ENCODE data around the gene FCRLA. TPM values are rescaled to one million over a fixed set of nuclear protein-coding genes. Genes with fewer than 3 reads are reported as not detected.
"Not testable (repeated sequence)": the region's sequence is repeated elsewhere in the genome, so short reads cannot be mapped to it uniquely, and the experiment has no call there.

The FCRLA gene
- total RNA-seq, 1 experiment from 2014 or later, result not detected

DNA sequence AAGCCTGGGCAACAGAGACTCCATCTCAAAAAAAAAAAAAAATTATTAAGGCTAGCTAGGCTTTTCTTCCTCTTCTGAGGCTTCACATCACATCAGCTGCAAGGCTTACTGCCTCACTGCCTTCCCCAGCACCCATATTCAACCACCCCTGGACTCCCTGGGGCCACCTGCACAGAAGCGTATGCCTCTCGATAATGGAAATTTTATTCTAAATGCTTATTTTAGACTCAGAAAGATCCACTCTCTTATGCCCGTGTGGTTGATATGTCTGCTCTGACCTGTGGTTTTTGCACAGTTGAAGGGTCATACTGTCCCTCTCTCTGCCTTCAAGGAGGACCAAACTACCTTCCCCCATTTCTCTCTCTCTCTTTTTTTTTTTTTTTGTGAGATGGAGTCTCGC, 1.5 kb upstream of the FCRLA start:
- no peak for DNase-seq (ENCODE audit: low read depth)

DNA sequence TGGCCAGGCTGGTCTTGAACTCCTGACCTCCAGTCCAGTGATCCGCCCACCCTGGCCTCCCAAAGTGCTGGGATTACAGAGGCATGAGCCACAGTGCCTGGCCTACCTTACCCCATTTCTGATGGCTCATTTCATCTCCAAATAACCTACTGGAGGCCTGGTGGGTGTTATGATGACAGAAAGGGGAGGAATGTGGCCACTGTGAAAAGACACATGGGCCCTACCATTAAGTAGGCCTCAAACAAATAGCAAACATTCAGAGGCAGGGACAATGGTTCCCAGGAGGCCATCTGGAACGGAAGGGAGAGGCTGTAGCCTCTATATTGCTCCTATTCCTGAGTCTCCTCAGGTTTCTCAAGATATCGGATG, 932 bp upstream of the FCRLA start:
- DNase-seq (ENCODE audit: low read depth), result no peak

DNA sequence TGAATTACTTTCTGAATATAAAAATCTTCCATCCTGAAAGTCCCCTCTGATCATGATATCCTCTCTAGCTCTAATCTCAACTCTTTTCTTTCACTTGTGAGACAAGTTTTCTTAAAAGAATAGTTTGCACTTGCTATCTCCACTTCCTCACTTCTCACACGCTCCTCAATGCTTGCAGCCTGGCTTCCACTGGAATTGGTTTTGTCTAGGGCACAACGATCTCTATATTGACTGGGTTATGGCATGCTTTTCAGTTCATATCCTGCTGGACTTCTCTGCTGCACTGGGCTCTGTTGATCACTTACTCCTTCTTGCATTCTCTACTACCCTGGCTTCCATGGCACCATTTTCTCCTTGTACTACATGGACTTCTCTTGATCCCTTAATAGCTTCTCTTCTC, 474 bp downstream of the FCRLA start:
- DNase-seq (ENCODE audit: low read depth), result no peak

DNA sequence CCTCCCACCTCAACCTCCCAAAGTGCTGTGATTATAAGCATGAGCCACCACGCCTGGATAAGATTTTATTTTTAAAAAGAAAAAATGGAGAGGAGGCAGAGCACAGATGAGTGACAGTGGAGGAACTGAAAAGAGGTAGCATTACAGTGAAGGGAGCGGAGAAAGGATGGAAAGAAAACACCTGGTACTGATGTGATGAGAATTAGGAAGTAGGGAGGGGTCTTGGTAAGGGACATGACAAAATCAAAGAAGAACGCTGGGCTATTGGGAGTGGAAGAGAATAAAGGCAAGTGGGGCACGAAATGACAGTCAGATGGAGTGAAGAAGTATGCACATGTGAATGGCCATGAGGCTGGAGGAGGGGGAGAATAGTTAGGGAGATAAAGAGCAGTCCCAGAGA, 2.3 kb downstream of the FCRLA start:
- DNase-seq (ENCODE audit: low read depth), result no peak

DNA sequence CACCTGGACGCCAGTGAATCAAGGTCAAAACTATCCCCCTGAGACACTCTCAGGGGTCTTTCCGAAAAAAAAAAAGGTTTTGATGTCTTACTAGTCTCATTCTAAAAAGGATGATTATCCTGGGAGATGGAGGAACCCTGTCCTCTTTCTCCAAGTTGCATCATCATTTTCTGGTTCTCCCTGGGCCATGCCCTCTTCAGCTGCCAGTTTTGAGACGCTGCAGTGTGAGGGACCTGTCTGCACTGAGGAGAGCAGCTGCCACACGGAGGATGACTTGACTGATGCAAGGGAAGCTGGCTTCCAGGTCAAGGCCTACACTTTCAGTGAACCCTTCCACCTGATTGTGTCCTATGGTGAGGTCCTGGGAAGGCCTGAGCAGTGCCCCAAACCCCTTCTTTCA, 3.5 kb downstream of the FCRLA start:
- no peak for DNase-seq (ENCODE audit: low read depth)

DNA sequence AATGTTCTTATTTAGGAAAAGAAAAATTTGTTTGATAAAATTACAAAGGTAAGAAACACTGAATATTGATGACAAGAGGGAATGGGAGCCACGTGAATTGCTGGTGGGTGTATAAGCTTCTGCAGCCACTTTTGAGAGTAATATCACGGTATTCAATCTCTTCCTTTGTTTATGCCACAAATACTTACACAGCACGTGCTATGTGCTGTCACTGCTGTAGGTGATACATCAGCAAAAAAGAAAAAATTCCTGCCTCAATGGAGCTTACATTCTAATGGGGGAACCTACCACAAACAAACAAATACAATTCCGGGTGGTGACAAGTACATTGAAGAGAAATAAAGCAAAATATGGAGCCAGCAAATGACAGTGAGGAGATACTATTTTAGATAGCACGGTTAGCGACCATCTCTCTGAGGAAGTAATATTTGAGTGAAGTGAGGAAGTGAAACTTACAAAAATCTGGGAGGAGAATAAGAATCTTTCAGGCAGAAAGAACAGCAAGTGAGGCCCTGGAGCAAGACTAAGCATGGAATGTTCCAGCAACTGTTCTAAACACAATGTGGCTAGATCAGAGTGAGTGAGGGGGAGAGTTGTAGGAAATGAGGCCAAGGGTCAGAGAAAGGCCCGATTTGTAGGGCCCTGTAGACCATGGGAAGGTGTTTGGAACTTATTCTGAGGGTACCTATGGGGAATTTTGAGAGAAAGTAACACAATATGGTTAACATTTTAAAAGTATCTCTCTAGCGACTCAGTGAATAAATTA, 11.7 kb downstream of the FCRLA start:
- DNase-seq (ENCODE audit: low read depth), result no peak

DNA sequence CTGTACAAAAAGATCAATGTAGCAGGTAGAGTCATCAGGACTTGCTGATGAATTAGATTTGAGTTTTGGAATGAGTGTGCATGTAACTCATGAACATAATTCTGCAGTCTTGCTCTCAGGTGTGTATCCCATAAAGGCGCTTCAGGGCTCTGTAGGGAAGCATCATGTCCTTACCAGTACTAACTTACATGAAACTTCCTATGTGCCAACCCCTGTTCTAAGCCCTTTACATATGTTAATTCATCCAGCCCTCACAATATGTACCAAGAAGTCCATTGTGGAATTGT, 12.2 kb downstream of the FCRLA start:
- no peak for DNase-seq (ENCODE audit: low read depth)

DNA sequence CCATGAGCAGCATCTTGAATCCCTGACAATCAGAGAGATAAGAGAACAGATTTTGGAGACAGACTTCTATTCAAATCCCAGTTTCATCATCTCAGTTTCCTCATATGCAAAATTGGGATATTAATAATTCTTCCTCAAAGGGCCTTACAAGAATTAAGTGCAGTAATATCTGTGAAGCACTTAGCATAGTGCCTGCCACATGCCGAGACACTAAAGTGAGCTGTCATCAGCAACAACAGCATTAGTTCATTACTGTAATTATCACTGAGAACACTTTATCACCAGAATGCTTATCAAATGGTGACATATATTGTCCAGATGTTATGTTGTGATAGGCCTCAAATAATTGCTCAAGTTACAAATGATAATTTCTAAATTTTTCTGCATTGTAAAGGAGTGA, 13.4 kb downstream of the FCRLA start:
- no peak for DNase-seq (ENCODE audit: low read depth)

DNA sequence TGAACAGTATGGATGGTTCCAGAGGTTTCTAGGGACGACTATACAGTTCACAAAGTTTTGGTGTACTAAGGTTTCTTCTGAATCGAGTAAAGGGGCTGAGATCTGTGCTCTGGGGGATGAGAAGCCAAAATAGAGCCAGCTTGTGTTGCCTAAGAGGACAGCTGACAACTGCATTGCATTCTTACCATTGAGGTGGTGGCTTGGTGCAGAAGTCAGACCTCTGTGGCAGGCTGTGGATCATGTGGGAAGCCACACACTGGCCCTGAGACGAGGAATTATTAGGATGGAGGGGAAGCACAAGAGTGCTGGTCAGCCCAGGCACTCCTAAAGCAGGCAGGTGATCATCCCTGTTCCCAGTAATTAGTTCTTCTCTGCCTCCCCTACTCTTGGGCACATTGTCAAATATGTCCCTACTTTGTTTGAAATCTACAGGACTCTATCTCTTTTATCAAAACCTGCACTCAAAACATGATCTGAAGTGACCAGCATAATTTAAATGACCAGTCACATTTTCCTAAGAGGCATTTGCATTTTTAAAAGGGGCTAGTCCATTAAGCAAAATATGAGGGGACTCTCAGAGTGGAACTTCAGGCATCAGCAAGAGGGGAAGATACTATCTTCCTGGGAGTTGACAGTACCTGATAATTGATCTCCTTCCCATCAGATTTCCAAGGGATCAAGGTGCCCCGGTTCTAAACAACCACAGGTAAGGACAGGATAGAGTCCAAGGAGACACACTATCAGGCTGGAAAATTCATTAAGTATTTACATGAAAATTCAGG, 14.1 kb downstream of the FCRLA start, which contains the start of gene FCRLB:
Gene FCRLB (plus strand): TSS at position 589 of the 782 bp plus-strand sequence. CDS start 1,129 bp downstream, outside the sequence.
- DNase-seq (ENCODE audit: low read depth), result no peak

DNA sequence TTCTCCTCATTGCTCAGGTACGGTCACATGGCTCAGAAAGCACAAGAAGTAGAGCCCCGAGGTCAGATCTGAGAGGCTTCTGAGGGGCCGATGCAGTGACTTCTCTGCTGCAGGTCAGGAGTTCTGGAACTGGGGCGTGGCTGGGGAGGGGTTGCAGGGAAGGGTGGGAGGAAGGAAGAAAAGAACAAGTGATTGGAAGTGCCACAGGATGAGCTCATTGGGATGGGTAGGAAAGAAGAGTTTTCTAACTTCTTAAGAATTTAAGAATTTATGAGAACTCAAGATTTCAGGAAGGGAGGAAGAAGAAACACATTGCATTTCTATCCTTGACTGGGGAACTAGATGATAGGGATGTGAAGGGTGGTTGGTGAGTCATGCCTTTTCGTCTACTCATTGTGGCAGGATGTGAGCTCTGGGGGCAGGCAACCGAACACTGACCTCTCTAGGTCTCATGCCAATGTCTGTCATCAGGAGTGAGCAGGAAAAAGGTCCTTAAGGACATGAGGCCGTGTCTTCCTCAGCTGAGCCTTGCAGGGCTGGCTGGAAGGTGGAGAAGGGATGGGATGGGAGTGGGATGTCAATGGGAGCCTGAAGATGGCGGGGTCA, 14.8 kb downstream of the FCRLA start:
- peak; percentile 85 for DNase-seq (ENCODE audit: low read depth)

DNA sequence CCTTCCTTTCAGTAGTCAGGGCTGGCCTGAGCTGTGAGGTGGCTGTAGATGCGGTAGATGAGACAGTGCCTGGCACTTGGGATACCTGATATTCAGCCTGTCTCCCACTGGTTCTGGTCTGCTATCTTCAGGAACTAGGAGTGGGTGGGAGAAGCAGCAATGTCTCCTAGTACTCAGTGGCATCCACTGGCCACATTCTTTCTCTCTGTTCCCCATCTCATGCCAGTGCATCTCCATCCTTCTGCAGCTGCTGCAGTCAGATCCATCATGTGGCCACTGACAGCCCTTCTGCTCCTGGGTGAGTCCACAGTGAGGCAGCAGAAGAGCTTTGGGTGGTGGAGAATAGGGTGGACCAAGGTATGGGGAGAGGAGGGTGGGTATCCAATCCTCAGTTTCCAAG, 15.4 kb downstream of the FCRLA start:
- DNase-seq (ENCODE audit: low read depth), result no peak

DNA sequence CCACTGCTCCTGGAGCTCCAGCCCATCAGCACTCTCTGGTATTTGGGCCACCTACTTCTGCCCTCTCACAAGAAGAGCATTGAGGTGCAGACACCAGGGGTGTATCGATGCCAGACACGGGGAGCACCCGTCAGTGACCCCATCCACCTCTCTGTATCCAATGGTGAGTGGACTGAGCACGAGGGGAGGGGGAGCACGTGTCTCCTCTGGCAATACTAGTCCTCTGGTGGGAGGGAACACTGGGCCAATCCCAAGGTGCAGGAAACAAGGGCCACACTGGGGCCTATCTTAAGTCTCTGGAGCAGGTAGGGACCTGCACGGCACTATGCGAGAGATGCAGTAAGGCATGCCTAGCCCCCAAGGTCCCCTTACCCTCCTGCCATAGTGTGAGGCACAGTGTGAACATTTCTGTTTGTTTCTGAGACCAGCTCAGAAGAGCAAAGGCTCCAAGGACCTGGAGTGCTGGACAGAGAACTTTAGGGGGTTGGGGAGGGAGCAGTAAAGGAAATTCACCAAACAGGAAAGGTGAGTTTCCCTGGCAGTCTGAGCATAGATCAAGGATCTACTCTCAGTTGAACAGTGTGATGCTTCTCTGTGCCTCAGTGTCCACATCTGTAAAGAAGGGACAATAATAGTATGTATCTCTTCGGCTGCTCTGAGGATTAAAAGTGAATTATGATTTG, 16.6 kb downstream of the FCRLA start:
- DNase-seq (ENCODE audit: low read depth), result no peak

DNA sequence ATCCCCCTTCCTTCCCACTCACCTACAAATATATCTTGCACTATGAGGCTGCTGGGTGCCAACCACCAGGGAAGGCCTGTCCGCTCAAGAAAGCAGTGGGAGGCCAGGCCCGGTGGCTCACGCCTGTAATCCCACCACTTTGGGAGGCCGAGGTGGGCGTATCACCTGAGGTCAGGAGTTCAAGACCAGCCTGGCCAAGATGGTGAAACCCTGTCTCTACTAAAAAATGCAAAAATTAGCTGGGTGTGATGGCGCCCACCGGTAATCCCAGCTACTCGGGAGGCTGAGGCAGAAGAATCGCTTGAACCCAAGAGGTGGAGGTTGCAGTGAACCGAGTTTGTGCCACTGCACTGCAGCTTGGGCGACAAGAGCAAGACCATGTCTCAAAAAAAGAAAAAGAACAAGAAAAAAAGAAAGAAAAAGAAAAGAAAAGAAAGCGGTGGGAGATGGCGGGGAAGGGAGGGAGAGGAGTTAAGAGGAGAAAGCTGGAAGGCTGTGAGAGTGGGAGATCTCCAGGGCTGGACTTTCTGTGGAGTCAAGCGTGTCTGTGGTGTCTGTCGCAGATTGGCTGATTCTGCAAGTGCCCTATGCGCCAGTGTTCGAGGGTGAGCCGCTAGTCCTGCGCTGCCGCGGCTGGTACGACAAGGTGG, 18.4 kb downstream of the FCRLA start:
- not testable (repeated sequence) for DNase-seq (ENCODE audit: low read depth)

DNA sequence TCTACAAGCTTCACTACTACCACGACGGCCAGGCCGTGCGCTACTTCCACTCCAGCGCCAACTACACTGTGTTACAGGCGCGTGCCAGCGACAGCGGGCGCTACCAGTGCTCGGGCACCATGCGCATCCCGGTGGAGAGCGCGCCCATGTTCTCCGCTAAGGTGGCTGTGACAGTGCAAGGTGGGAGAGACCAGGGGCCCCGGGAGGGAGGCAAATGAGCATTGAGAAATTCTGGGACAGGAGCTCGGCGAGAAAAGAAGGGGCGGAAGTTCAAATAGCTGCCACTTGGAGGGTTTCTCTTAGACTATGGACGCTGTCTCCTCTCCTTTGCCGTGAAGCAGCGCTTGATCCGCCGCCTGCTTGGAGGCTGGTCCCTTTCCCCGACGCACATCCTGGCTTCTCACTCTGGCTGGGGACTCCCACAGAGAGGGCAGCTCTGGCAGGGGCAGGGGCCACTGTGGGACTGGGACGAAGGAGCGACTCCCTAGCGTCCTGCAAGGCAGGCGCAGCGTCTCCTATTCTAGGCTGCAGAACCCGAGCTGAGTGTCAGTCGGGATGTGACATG, 19.0 kb downstream of the FCRLA start:
- peak; percentile 36 for DNase-seq (ENCODE audit: low read depth)

DNA sequence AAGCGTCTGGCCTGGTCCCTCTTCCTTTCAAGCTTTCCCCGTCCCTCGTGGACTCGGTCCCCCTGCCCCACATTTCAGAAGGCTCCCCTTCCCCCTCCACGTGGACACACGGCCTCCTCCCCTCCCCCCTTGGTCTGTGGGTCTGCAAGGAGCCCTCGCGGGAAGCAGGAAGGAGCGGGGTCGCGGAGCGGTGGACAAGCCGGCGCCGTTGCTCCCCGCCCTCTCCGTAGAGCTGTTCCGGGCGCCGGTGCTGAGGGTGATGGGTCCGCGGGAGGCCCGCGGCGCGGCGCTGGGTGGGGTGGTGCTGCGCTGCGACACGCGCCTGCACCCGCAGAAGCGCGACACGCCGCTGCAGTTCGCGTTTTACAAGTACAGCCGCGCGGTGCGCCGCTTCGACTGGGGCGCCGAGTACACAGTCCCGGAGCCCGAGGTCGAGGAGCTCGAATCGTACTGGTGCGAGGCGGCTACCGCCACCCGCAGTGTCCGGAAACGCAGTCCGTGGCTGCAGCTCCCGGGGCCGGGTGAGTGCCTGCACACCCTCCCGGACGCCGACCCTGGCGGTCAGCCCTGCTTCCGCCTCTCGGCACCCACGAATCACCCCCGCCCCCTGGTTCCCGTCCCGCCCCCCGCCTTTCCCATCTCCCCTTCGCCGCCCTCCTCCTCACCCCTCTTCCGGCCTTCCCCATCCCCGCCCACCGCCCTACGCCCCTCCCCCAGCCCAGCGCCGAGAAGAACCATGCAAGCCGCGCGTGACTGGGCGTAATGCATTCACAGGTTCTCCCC, 19.6 kb downstream of the FCRLA start:
- DNase-seq (ENCODE audit: low read depth), result peak; percentile 80

DNA sequence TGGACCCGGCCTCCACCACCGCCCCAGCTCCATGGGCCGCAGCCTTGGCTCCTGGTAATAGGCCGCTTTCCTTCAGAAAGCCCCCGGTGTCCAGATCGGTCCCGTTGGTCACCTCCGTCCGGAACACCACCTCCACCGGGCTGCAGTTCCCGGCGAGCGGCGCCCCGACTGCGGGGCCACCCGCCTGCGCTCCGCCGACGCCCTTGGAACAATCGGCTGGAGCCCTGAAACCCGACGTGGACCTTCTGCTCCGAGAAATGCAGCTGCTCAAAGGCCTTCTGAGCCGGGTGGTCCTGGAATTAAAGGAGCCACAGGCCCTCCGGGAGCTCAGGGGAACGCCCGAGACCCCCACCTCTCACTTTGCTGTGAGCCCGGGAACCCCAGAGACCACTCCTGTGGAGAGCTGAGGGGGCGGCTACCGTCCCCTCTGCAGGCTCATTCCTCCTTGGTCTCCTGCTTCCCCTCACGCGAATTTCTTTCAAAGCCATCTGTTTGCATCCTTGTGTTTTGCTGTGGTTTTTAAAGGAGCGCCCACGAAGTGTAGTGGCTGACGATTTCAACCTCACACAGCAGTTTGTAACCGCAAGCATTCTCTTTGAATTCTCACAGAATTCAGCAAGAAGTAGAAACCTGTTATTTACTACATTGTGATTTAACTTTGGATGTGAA, 20.4 kb downstream of the FCRLA start:
- DNase-seq (ENCODE audit: low read depth), result peak; percentile 81

DNA sequence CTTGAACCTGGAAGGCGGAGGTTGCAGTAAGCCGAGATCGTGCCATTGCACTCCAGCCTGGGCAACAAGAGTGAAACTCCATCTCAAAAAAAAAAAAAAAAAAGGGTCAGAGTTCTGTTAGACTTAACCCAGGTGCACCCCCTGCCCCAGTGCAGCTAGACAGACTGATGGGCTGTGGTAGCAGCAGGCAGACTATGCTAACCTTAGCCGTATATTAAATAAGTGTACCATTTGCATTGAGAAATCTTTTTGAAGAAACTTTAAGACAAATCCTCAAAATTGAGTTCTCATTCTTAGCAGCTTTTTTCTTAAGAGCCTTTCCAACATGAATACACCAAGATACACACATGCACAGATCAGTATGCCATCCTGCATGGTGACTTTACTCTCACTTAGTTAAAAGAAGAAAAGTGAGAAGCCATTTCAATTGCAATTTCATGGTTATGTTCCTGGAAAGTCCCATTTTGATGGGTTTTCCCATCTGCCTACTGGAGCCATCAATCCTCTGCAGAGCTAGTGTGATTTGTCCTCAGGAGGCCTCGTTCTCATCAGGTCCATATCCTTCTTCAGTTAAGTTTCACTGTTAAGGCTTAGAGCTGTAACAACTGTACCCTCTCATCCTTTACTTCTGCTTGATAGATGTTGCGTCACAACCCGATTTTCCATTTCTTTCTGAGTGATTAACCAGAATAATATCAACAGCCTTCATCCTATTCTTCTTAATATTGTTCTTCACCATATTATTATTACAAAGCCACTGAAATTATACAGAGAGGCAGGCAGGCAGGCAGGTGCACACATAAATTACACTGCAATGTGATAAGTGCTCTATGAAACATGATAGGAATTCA, 21.6 kb downstream of the FCRLA start:
- DNase-seq (ENCODE audit: low read depth), result no peak

DNA sequence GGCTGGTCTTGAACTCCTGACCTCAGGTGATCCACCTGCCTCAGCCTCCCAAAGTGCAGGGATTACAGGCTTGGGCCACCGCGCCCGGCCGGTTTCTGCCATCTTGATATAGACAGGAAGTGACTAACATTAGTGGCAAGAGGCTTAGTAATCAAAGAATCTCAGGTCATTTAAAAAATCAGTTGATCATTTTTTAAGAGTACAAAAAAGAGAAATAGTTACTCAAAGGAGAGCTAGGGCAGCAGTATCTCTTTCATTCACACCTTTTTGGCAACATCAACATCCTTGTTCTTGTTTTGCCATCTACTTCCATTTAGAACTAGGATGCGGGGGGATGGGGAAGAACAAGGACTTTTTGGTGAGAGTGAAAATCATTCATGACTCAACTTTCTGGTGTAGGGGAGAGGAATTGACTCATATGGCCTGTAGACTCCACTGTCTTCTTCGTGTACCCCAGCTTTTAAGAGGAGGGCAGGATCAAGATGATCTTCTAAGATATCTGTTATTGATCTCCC, 23.1 kb downstream of the FCRLA start:
- peak; percentile 60 for DNase-seq (ENCODE audit: low read depth)

DNA sequence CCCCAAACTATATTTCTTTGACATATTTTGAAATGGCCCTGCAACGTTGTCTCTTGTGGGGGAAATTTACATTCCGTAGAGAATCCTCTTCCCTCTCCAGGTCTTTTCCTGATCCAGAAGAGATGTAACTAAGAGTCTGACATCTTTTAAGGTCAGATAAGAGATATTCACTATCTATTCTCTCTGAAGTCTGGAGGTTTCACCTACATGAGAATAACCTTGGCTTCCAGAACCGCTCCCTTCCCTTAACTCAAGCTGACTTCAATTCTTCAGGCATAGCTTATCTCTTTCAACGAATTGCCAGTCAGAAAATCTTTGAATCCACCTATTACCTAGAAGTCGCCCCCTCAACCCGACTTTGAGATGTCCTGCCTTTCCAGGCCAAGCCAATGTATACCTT, 24.2 kb downstream of the FCRLA start:
- no peak for DNase-seq (ENCODE audit: low read depth)
